NCI-H1105 (cell line): ENCODE data around the gene CRYAA.
A peak's percentile ranks its signal among the peaks of the same experiment; 100 is the strongest.
"Not testable (repeated sequence)": the region's sequence is repeated elsewhere in the genome, so short reads cannot be mapped to it uniquely, and the experiment has no call there.

Experiments
- DNase-seq: peaks from one replicate; lab custom pipeline; 2025; lab: John Stamatoyannopoulos, UW

Gene CRYAA

GRCh38 chr21:43177043-43177906, 8.5 kb downstream of the CRYAA start:
- not testable (repeated sequence) for DNase-seq

DNA sequence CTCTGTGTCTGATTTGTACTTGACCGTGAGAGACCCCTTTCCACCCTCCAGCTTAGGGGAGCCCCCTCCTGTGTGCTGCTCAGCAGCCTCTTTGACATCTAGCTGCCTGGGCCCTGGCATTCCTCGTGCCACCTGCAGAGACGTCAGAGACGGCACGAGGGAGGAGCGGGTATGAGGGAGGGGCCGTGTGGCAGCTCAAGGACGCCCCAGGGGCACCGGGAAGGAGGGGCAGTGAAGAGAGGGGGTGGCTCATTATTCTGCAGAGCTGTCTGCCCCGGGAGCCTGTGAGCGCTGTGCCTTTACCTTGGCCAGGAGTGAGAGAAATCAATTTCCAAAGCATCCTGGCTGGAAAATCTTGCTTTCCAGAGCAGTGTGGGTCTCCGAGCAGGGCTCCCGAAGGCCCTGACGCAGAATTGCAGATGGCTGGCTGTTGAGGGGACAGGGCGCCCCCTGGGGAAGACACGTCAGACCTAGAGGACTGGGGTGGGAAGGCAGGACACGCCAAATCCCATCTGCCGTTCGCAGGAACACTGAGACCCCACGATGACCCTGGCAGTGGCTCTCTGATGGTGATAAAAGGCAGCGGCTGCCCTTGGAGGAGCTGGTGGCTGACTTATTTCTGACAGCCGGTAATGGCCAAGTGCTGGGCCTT, 9.5 kb downstream of the CRYAA start:
- DNase-seq, result not testable (repeated sequence)

DNA sequence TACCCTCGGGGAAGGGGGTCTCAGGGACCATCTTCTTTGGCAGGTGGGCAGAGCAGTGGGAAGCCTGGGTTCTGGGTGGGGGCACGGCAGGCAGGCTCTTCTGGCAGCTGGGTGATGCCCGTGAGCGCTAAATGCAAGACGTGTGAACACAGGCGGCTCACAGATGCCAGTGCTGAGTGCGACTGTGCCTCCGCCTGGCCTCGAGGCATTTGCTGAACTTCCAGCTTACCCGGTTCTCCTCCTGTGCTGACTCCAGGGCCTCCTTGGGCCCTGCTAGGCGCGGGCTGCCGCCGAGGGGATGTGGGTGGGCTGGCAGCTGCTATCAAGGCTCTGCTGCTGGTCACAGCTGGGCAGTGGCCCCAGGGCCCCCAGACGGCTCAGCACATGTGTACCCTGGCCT, 12.2 kb downstream of the CRYAA start:
- DNase-seq, result not testable (repeated sequence)

- not testable (repeated sequence) for DNase-seq
Measured at GRCh38 chr21:43187268-43187667, 18.5 kb downstream of the CRYAA start.

GRCh38 chr21:43187715-43188114, 18.9 kb downstream of the CRYAA start:
- no peak for DNase-seq

DNA sequence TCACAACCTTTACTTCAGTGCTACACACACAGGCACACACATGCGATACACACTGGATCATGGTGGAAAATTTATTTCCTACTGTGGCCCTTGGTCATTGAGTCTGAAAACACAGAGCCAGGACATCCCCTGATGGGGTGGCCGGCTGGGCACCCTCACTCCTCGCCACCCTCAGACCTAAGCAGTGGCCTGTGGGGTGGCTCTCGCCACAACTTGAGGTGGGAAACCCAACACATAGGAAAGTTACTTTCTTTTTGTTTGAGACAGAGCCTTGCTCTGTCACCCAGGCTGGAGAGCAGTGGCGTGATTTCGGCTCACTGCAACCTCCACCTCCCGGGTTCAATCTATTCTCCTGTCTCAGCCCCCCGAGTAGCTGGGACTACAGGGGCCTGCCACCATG, 19.4 kb downstream of the CRYAA start:
- DNase-seq, result no peak

DNA sequence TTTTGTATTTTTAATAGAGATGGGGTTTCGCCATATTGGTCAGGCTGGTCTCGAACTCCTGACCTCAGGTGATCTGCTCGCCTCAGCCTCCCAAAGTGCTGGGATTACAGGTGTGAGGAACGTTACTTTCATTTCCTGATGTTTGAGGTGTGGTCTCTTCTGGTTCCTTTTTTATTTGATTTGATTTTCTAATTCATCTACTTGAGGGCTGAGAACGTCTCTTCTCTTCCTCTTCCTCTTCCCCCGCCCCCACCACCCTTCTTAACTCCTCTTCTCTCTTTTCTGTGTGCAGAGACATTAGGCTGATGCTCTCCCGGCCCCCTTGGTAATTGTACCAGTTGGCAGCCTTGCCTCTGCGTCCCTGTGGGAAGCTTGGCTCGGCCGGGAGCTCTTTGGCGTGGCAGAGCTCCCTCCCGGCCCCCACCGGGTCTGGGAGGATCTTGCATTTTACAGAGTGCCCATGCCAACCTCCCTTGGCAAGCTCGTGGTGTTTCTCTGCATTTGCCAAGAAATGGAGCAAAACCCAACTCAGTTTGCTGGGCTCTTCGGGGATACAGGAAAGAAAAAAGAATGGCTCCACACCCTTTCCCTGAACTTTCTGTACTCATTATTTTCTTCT, 19.9 kb downstream of the CRYAA start:
- peak; percentile 7 for DNase-seq

DNA sequence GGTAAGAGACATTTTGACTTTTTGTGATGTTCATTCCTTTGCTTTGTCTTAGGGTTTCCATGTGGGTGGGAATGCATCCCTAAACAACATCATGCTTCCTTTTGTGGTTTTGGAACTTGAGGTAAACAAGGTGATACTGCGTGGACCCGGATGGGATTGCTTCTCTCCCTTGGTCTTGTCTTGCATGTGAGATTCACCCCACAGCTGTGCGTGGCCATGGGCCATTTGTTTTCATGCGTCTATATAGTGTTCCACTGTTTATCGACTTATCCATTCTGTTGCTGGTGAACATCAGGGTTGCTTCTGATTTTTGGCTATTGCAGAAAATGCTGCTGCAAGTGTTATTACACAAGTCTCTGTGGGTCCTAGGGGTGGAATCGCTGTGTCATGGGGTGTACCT, 21.1 kb downstream of the CRYAA start:
- no peak for DNase-seq

GRCh38 chr21:43190544-43190943, 21.7 kb downstream of the CRYAA start:
- no peak for DNase-seq

- DNase-seq, result no peak
Measured at GRCh38 chr21:43190951-43191350, 22.1 kb downstream of the CRYAA start.

DNA sequence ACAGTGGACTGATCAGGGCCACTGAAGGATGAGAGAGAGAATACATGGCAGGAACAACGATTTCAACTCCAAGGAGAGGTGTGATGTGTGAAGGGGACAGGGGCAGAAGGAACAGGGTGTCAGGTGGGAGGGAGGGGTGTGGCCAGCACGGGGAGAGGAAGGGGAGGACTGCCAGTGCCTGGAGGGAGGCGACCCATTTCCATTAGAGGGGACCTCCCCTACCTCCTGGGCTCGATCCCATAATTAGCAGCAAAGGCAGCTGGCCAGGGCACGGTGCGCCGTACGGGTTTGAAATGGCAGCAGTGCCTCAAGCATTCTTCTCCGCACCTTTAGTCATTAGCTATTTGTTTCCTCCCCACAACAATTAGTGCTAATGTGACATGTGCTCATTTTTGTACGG, 22.7 kb downstream of the CRYAA start:
- DNase-seq, result no peak

- no peak for DNase-seq
Measured at GRCh38 chr21:43191971-43192370, 23.2 kb downstream of the CRYAA start.

DNA sequence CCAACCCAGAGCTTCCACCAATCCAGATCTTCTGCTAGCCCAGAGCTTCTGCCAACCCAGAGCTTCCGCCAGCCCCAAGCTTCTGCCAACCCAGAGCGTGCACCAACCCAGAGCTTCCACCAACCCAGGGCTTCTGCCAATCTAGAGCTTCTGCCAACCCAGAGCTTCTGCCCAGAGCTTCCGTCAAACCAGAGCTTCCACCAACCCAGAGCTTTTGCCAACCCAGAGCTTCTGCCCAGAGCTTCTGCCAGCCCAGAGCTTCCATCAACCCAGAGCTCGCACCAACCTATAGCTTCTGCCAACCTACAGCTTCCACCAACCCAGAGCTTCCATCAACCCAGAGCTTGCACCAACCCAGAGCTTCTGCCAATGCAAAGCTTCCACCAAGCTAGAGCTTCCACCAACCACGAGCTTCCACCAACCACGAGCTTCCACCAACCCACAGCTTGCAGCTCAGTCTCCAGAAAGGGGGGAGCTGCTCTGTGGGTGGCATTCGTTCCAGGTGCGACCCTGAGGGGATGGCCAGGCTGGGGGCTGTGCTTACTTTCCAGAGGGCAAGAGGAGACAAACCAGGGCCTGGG, 23.8 kb downstream of the CRYAA start:
- DNase-seq, result no peak

GRCh38 chr21:43193088-43193650, 24.4 kb downstream of the CRYAA start:
- no peak for DNase-seq

- no peak for DNase-seq
Measured at GRCh38 chr21:43193651-43194302, 25.0 kb downstream of the CRYAA start.

DNA sequence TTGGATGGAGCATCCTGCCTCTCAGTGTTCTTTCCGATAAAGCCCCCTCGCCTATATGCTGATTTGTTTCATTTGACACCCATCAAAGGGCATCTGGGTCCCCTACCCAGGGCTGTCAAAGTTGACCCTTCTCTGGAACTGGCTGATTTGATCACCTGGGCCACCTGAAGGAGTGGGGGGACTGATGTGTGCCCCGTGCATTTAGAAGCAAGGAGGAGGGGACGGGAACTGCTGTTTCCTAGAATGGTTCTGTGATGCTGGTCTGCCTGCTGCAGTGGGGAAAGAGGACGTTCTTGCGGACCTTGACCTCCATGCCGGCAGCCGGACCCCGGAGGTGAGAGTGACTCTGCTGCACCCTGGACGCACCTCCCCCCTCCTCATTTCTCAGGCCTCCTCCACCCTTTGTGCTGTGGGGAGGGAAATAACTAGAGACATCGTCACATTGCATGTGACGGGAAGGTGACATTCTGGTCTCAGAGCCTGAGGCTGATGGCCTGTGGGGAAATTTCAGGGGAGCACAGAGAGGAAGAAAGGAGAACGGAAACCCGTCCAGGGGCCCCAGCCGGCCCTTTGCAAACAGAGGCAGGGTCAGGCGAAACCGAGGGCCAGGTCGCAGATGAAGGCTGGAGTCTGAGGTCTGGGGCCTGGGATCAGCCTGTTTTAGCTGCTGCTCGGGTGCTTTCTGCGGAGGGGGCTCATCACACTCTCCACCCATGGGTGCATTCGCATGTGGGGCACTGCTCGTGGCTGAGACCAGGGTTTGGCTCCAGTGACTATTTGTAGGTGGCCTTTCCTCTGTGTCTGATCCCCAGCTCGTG, 25.7 kb downstream of the CRYAA start:
- DNase-seq, result no peak

GRCh38 chr21:43195121-43196021, 26.6 kb downstream of the CRYAA start:
- DNase-seq, result no peak

DNA sequence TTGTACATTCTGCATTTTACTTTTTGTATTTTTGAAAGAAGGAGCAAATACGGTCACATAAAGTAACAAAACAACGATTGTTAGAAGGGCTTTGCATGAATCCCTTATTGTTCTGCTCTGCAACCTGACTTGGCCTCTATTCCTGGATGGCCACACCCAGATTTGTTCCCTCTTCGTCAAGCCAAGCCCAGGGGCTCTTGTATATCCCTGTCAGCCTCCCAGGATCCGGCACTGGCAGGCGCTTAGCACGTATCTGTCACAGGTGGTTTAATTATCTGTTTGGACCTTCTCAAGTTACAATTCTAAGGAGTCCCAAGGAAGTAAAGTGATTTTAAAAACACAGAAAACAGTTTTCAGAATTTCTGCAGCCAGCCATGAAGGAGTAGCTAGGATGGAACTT, 28.0 kb downstream of the CRYAA start:
- DNase-seq, result no peak

DNA sequence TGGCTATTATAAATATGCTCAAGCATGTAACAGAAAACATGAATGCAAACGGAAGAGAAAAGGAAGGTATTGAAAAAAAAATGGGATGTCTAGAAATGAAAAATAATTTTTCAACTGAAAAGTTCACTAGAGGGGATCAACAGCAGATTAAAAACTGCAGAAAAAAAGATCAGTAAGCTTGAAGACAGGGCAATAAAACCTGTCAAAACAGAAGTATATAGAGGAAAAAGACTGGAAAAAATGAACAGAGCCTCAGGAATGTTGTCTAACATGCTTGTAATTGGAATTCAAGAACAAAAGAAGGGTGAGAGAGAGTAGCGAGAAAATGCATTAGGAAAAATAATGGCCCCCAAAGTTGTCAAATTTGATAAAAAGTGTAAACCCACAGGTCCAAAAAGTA, 29.6 kb downstream of the CRYAA start:
- no peak for DNase-seq

GRCh38 chr21:43201491-43201890, 32.7 kb downstream of the CRYAA start:
- no peak for DNase-seq
